DOHH2 (cell line): ENCODE data around the gene CLDN10.

Experiments
- H3F3A ChIP-seq: fragments of 200-600 bp; sonication (generic), shearing (Covaris generic); 2 replicates; pipeline ENCODE4 v1.6.0; 2016; ENCODE audit warnings: antibody characterized with exemption, mild to moderate bottlenecking; ENCODE audit not compliant: control insufficient read depth, insufficient read depth
- H3K27ac ChIP-seq: fragments of 200-600 bp; sonication (generic); 2 replicates; pipeline ENCODE4 v1.5.1; 2014; ENCODE audit warnings: low read depth, mild to moderate bottlenecking, low read length, moderate library complexity
- H3K27me3 ChIP-seq: fragments of 200-600 bp; sonication (generic); 2 replicates; pipeline ENCODE4 v1.6.1; 2014; ENCODE audit warnings: mild to moderate bottlenecking, low read length, mixed read lengths; ENCODE audit not compliant: control insufficient read depth
- H3K36me3 ChIP-seq: fragments of 200-600 bp; sonication (generic); 2 replicates; pipeline ENCODE4 v1.6.1; 2014; ENCODE audit warnings: mild to moderate bottlenecking, low read length, moderate library complexity, mixed read lengths; ENCODE audit not compliant: control insufficient read depth
- H3K4me1 ChIP-seq: fragments of 200-600 bp; sonication (generic); 2 replicates; pipeline ENCODE4 v1.6.1; 2014; ENCODE audit warnings: mild to moderate bottlenecking, low read length, mixed read lengths; ENCODE audit not compliant: control insufficient read depth
- H3K4me2 ChIP-seq: fragments of 200-600 bp; sonication (generic); 2 replicates; pipeline ENCODE4 v1.6.0; 2014; ENCODE audit warnings: mild to moderate bottlenecking, low read length, moderate library complexity
- H3K4me3 ChIP-seq: fragments of 200-600 bp; sonication (generic); 2 replicates; pipeline ENCODE4 v1.5.1; 2014; ENCODE audit warnings: mild to moderate bottlenecking, low read length, mixed read lengths
- H3K79me2 ChIP-seq: fragments of 200-600 bp; sonication (generic); 2 replicates; pipeline ENCODE4 v1.6.1; 2014; ENCODE audit warnings: mild to moderate bottlenecking, low read length, mixed read lengths; ENCODE audit not compliant: control insufficient read depth
- H3K9me2 ChIP-seq: fragments of 200-600 bp; sonication (generic); replicated peaks from 2 replicates; pipeline ENCODE4 v1.6.1; 2014; ENCODE audit warnings: mild to moderate bottlenecking, low read length, mixed read lengths; ENCODE audit not compliant: control insufficient read depth
- H3K9me3 ChIP-seq: fragments of 200-600 bp; sonication (generic); 2 replicates; pipeline ENCODE4 v1.6.1; 2014; ENCODE audit warnings: antibody characterized with exemption, low read length, mixed read lengths; ENCODE audit not compliant: control insufficient read depth, insufficient read depth
- H4K20me1 ChIP-seq: fragments of 200-600 bp; sonication (generic); 2 replicates; pipeline ENCODE4 v1.6.0; 2014; ENCODE audit warnings: low read depth, mild to moderate bottlenecking, antibody characterized with exemption, low read length, moderate library complexity; ENCODE audit not compliant: control insufficient read depth, insufficient read depth
- CTCF ChIP-seq: fragments of 200-600 bp; sonication (generic); IDR thresholded peaks from one replicate; pipeline ENCODE4 v1.5.1; 2014; ENCODE audit warnings: antibody characterized with exemption, mild to moderate bottlenecking, low read depth, low read length; ENCODE audit not compliant: poor library complexity, severe bottlenecking
- EZH2phosphoT487 ChIP-seq: fragments of 200-600 bp; sonication (generic); IDR thresholded peaks from 2 replicates; pipeline ENCODE4 v1.6.1; 2017; ENCODE audit warnings: borderline replicate concordance, mild to moderate bottlenecking, antibody characterized with exemption, low read length, moderate library complexity, mixed read lengths

Gene CLDN10

GRCh38 chr13:95593462-95593861 is 40.9 kb downstream of the CLDN10 start:
- H4K20me1 ChIP-seq: no peaks in the 10 kb centered on the region
- H3K27me3 ChIP-seq: no peaks in the 10 kb centered on the region
- no peak overlapping the region for H3K4me2 ChIP-seq
- H3F3A ChIP-seq: no peaks in the 10 kb centered on the region
- H3K4me1 ChIP-seq: no peaks in the 10 kb centered on the region
- TF ChIP-seq EZH2phosphoT487 (no peak), CTCF (no peak)
- H3K4me3 ChIP-seq: no peak overlapping the region
- H3K27ac ChIP-seq: no peak overlapping the region
- H3K9me2 ChIP-seq: no peaks in the 10 kb centered on the region
- no peaks in the 10 kb centered on the region for H3K9me3 ChIP-seq
- H3K36me3 ChIP-seq: no peaks in the 10 kb centered on the region
- no peaks in the 10 kb centered on the region for H3K79me2 ChIP-seq

- Histone ChIP-seq H3K79me2 (no peaks in the 10 kb centered on the region), H3F3A (no peaks in the 10 kb centered on the region), H3K4me3 (no peak overlapping the region), H3K4me2 (no peak overlapping the region), H3K27ac (no peak overlapping the region), H4K20me1 (no peaks in the 10 kb centered on the region), H3K4me1 (no peaks in the 10 kb centered on the region), H3K36me3 (no peaks in the 10 kb centered on the region), H3K9me2 (no peaks in the 10 kb centered on the region), H3K27me3 (0 out of 2 replicates have a peak, but pooled peaks cover 3% of the 10 kb centered on the region), H3K9me3 (no peaks in the 10 kb centered on the region)
- TF ChIP-seq CTCF (no peak), EZH2phosphoT487 (no peak)
Observed at GRCh38 chr13:95596701-95597100, 44.2 kb downstream of the CLDN10 start.

- Histone ChIP-seq H3K36me3 (no peaks in the 10 kb centered on the region), H3K9me2 (no peaks in the 10 kb centered on the region), H3F3A (no peaks in the 10 kb centered on the region), H3K27me3 (0 out of 2 replicates have a peak, but pooled peaks cover 6% of the 10 kb centered on the region), H3K79me2 (no peaks in the 10 kb centered on the region), H3K4me1 (no peaks in the 10 kb centered on the region), H4K20me1 (no peaks in the 10 kb centered on the region), H3K4me2 (no peak overlapping the region), H3K4me3 (no peak overlapping the region), H3K27ac (no peak overlapping the region), H3K9me3 (no peaks in the 10 kb centered on the region)
- TF ChIP-seq CTCF (no peak), EZH2phosphoT487 (no peak)
Observed at GRCh38 chr13:95601216-95601615, 48.7 kb downstream of the CLDN10 start.

- Histone ChIP-seq H3K4me3 (no peak overlapping the region), H3F3A (no peaks in the 10 kb centered on the region), H3K27ac (no peak overlapping the region), H3K4me2 (no peak overlapping the region), H3K9me2 (no peaks in the 10 kb centered on the region), H3K9me3 (no peaks in the 10 kb centered on the region), H3K27me3 (0 out of 2 replicates have a peak, but pooled peaks cover 6% of the 10 kb centered on the region), H3K36me3 (no peaks in the 10 kb centered on the region), H3K79me2 (no peaks in the 10 kb centered on the region), H3K4me1 (no peaks in the 10 kb centered on the region), H4K20me1 (no peaks in the 10 kb centered on the region)
- no peak for TF ChIP-seq EZH2phosphoT487
Observed at GRCh38 chr13:95601906-95602305, 49.4 kb downstream of the CLDN10 start.
